Renal cortical epithelial cell (primary cell): Measurements from ENCODE around the gene OR6S1. TPM values are rescaled to one million over a fixed set of nuclear protein-coding genes. Genes with fewer than 3 reads are reported as not detected.
A peak's percentile ranks its signal among the peaks of the same experiment; 100 is the strongest.
"Not testable (repeated sequence)": the region's sequence is repeated elsewhere in the genome, so short reads cannot be mapped to it uniquely, and the experiment has no call there.

Source experiments
- DNase-seq: peaks from one replicate; pipeline ENCODE4 v3.0.0-alpha.2; 2011; ENCODE audit warnings: low read depth
- total RNA-seq: library from RNA; depleted of rRNA; stranded (reverse); fragments of >200 nt; gene quantifications from 2 replicates; pipeline ENCODE4 v1.2.3, GENCODE V29; 2014

The OR6S1 gene
- total RNA-seq, 1 donor from 2014 or later, result not detected

DNA sequence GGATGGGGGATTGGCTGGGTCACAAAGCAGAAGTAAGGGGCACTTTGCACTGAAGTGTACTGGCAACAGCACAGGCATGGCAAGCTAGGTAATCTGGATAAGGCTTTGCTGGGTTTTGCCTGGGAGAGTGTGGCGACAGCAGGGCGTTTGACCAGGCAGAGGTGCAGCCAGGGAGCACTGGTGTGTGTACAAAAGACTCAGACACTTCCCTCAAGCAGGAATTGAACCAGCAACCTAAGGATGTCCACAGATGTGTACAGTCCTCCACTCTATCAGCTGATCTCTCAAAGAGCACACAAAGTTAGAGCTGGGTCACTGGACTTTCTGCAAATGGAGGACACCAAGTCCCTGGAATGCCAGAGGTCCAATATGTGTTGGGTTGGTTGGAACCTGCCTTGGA is 27.5 kb upstream of the OR6S1 start:
- no peak for DNase-seq

DNA sequence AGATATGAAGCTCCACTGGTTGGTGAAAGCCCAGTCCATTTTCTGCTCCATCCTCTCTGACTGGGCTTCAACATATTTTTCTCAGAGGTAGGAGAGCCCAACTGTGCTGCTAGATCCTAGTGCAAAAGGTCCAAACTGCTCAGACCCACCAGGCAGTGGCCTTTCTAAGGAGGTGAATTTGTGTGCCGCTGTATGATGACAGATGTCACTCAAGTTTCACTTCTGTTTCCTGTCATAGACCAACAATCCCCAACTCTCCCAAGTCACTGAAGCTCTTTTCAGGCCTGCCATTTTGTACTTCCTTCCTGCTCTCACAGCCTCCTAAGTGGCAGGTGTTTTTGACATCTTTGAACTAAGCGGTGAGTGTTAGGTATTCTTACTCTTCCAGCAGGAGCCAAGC is 26.5 kb upstream of the OR6S1 start:
- DNase-seq, result no peak

DNA sequence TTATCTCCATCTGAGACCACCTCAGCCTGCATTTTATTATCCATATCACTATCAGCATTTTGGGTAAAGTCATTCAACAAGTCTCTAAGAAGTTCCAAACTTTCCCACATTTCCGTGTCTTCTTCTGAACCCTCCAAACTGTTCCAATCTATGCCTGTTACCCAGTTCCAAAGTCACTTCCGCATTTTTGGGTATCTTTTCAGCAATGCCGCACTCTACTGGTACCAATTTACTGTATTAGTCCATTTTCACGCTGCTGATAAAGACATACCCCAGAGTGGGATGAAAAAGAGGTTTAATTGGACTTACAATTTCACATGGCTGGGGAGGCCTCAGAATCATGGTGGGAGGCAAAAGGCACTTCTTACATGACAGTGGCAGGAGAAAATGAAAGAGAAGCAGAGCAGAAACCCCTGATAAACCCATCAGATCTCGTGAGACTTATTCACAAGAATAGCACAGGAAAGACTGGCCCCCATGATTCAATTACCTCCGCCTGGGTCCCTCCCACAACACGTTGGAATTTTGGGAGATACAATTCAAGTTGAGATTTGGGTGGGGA is 25.0 kb upstream of the OR6S1 start:
- not testable (repeated sequence) for DNase-seq

DNA sequence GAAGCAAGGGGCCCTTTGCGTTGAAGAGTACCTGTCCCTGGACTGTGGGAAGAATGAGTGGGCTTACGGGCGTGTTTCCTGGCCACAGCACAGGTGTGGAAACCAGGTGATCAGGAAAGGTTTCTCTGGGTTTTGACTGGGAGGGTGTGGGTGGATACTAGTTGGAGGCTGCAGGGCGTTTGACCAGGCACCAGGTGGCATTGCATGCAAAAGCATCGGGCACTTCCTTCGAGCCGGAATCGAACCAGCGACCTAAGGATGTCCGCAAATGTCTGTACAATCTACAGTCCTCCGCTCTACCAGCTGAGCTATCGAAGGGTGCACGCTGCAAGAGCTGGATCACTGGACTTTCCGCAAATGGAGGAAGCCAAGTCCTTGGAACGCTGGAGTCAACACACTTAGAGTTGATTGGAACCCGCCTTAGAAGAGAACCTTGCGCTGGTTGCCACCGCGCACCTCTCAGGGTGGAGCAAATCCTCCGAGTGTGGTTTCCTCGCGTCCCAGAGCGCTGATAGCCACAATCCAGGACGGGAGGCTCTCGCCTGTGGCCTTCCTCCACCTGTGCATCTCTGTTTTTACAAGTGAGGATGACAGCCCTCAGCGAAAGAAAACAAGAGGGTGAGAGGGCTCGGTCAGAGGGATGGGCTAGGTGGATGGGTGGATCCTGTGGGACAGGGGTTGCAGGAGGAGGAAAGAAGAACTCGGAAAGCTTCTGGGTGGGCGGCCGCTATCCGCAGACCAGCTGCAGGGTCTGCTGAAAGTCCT is 21.7 kb upstream of the OR6S1 start:
- DNase-seq, result peak; percentile 61

DNA sequence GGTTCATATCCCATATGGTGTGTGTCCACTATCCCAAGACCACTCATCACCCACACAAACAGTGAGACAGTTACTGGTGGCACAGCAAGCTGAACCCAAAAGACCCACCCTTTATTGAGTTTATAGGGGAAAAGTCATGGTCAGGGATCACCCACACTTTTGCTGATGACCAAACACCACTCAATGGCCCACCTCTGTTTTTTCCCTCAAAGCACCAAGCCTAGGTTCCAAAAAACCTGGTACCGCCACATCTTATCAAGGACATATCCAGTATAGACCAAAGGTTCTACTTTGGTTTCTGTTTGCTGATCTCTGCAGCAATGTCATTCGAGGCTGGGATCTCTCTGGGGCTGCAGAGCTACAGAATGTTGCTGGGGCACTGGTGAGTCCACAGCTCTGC is 19.7 kb upstream of the OR6S1 start:
- DNase-seq, result no peak

DNA sequence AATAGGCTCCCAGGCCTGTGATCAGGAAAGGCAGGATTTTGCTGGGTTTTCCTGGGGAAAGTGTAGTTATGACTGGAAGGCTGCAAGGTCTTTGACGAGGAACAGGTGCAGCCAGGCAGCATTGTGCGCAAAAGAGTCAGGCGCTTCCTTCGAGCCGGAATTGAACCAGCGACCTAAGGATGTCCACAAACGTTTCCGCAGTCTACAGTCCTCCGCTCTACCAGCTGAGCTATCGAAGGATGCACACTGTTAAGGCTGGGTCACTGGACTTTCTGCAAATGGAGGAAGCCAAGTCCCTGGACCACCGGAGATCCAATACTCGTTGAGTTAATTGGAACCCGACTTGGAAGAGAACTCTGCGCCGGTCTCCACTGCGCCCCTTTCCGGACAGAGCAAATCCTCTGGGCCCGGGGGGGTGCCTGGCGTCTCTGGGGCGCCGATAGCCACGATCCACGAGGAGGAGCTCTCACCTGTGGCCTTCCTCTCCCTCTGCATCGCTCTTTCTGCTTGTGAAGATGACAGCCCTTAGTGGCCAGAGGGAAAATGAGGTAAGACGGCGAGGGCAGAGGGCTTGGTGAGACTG is 18.4 kb upstream of the OR6S1 start:
- no peak for DNase-seq

DNA sequence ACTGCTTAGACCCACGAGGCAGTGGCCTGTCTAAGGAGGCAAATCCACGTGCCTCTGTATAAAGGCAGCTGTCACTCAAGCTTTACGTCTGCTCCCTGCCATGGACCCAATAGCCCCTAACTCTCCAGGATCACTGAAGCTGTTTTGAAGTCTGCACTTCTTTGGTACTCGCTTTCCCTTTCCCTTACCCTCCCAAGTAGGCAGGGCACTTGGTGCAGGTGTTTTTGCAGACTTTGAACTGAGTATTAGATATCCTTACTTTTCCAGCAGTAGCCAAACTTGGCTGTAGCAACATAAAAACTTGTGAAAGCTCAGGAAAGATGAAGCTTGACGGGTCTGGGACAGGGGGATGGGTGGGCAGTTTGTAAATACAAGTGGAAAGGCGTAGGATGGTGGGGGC is 17.8 kb upstream of the OR6S1 start:
- DNase-seq, result no peak

DNA sequence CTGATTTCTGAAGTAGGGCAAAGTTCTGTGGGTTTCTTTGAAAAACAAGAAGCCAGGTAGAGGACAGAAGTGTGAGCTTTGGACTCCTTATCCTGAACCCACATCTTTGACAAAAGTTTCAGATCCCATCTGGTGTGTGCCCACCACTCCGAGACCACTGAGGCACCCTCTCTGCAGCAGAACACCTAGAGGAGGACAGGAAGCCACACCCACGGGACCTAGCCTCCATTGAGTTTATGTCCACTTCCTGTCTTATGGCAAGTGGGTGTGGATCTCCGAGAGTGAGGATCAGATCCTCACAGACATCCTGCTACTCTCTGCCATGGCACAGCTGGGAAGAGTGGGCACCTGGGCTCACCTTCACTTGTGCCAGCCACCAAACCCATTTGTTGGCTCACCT is 16.8 kb upstream of the OR6S1 start:
- no peak for DNase-seq

DNA sequence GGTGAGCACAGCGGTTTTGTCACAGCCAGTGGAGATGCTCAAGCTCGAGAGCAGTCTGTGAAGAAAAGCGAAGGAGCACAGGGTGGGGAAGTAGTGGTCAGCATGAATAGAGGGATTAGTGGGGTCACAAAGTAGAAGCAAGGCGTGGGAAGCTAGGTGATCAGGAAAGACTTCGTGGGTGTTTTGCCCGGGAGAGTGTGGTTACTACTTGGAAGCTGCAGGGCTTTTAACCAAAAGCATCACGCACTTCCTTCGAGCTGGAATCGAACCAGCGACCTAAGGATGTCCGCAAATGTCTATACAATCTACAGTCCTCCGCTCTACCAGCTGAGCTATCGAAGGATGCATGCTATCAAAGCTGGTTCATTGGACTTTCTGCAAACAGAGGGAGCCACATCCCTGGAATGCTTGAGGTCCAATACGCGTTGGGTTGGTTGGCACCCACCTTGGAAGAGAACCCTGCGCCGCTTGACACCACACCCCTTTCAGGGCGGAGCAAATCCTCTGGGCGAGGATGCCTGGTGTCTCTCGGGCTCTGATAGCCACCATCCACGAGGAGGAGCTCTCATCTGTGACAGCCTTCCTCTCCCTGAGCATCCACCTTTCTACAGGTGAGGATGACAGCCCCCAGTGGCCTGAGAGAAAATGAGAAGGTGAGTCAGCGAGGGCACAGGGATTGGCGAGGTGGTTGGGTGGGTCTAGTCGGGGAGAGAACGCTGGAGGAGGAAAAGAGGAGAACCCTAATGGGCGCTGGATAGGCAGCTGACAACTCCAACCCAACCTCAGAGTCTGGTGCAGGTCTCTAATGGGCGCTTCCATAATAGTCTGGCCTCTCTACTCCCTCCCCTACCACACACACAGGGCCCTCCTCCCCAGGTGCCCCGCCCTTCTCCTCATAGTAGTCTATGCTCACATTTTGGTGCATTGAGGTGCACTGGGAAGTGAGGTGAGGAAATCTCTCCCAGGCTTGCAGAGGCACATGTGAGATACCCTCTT is 16.0 kb upstream of the OR6S1 start:
- no peak for DNase-seq

DNA sequence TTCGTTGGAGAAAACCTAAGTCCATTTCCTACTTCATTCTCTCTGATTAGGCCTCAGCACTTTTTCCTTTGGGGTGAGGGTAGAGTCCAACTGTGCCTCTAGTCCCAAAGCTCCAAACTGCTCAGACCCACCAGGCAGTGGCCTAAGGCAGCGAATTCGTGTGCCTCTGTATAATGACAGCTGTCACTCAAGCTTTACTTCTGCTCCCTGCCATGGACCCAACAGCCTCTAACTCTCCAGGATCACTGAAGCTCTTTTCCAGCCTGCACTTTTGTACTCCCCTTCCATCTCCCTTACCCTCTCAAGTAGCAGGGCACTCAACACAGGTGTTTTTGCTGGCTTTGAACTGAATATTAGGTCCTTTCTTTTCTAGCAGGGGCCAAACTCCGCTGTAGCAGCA is 14.8 kb upstream of the OR6S1 start:
- DNase-seq, result no peak

DNA sequence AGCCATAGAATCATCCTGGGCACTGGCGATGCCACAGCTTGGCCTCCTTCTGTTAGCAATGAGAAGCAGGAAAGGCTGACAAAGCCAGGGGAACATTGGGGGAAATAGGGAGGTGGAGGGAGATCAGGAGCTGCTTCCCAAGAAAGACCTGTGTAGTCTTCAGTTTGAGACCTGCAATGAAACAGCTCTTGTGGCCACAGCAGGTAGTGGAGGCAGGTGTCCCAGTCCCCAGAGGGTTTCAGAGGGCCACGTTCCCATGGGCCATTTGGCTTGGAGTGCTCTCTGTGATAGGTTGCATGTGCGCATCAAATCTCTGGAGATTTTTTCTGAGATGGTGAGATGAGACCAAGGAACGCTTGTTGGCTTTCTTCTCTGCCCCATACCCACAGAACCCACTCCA is 14.4 kb upstream of the OR6S1 start:
- no peak for DNase-seq

DNA sequence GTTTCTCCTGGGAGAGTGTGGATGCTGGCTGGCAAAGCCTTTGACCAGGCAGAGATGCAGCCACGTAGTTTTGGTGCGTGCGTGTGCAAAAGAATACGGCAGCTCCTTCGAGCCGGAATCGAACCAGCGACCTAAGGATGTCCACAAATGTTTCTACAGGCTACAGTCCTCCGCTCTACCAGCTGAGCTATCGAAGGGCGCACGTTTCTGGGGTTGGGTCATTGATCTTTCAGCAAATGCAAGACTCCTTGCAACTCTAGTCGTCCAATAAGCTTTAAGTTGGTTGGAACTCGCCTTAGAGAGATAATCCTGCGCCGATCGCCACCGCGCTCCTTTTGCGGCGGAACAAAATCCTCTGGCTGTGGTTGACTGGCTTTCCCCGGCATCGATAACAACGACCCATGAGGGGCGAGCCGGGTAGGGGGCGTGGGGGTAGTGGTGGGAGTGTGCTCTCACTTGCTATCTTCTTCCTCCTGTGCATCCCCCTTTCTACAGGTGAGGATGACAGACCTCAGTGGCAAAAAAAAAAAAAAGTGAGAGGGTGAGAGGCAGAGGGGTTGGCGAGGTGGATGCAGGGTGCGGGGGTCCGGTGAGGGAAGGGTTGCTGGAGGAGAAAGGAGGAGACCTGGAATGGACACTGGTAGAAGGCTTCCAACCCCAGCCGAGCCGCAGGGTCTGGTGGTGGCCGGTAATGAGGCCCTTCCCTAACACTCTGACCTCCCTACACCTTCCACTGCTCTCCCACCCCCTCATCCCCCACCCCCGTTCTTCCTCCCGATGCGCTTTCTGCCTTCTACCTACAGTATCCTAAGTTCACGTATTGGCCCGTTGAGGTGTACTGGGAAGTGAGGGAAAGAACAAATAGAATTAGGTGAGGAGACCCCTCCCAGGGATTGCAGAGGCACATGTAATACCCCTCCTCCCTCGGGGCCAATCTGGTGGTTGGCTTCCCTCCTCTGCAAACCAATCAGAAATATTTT is 11.8 kb upstream of the OR6S1 start:
- peak; percentile 38 for DNase-seq

DNA sequence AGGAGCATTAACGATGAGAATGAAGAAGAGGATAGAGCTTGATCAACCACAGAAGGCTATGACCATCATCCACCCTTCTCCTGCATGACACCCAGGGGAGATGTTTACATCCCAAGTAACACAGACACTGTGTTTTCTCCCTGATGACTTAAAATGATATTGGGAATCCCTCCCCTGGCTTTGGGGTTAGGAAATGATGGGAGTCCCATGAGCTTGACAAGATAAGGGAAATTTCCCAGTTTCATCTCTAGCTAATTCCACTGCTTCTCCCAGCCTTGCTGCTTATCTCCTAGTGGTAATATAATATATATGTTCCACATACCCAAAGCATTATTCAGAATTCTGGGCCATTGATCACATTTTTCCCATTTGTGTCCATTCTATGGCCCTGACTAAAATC is 4.0 kb upstream of the OR6S1 start:
- DNase-seq, result no peak

DNA sequence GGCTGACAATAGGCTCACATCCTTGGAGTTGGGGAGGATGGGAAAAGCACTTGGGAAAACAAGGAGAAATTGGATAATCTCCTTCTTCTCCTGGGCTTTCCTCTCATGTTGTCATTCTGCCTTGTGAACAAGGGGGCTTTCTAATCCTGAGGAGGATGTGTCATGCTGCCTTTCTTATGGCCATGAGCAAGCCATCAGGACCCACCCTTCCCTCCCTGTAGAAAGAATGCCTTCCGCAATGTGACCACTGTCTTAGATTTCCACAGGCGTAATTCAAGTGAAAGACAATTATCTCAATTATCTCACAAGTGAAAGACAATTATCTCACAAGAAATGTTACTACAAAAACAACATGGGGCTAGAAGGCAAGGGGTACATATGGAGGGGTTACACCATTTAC is 3.0 kb upstream of the OR6S1 start:
- DNase-seq, result no peak

DNA sequence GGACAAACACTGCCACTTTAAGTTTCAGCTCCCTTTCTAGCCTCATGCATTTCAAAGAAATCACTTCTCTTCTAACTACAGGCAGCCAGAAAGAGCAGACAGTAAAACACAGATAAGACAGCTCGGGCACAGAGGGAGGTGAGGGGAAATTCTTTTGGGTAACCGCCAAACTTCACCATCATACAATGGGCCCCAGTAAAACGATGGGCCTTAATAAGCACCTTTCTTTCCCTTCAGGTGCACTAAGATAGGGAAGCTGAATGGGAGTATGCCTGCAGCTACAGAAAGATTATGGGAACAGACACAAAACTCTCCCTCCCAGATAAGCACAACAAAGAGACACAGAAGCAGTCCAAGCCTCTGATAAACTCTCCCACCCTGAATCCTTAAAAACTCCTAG is 1.3 kb upstream of the OR6S1 start:
- DNase-seq, result not testable (repeated sequence)

DNA sequence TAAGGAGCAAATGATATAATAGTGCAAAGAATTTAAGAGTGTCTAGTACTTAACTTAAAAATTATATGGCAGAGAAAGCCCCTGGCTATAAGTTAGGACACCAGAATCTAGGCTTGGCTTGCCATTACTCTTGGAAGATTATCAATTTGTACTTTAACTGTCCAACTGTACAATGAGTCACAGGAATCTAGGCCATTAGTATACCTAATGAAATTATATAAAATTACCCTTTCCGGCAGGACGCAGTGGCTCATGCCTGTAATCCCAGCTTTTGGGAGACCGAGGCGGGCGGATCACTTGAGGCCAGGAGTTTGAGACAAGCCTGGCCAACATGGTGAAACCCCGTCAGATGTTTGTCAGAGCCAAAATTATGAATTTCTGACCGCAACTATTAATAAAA is 691 bp upstream of the OR6S1 start:
- DNase-seq, result no peak

DNA sequence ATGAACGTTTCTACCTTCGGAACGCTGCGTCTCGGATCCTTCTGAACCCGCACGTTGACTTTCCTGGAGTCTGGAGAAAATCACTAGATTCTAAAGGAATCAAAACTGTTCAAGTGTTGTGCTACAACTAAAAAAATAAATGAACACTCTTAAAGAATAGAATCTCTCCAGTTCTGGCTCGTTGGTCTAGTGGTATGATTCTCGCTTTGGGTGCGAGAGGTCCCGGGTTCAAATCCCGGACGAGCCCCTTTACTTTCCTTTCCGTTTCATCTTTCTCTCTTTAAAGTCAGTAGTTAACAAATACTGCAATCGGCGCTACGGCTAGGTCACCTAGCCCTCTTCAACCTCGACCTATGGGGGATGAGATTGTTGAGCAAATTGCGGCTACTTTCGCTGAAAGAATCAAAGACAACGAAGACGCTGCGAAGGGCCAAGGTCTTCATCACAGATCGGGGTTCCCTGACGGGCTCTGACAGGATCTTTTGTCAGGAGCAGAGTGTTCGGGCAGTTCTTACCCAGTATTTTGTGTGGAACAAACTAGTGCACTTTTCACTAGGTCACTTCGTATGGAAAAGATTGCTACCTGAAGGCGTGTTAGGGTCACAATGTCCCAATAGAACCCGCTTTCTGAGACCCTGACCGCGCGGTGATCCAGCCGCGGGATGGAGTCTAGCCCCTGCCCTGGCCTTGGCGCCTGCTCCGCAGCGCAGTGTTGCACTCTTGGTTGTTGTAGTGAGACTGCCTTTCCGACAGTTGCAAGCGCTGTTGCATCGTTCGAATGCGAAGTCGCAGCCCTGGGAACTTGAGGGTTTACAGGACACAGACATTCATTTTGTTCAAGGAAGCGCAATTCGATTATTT is 8.4 kb downstream of the OR6S1 start:
- peak; percentile 59 for DNase-seq

DNA sequence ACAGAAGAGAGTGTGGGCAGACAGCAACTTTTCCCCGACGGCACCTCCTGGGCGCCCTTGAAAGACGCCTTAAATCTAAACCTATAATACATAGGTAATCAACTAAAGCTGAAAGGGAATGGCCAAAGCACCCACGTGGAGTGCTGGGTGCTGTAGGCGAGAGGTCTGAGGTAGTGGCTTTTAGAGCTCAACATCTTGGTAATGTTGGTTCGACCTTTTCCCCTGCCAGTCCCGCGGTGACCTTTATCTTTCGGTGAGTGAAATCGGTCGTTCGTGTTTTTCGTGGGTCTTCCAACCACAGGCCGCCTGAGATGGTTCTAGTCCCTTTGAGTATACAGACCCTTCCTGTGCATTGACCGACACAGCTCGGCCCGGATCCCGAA is 9.1 kb downstream of the OR6S1 start:
- DNase-seq, result no peak

DNA sequence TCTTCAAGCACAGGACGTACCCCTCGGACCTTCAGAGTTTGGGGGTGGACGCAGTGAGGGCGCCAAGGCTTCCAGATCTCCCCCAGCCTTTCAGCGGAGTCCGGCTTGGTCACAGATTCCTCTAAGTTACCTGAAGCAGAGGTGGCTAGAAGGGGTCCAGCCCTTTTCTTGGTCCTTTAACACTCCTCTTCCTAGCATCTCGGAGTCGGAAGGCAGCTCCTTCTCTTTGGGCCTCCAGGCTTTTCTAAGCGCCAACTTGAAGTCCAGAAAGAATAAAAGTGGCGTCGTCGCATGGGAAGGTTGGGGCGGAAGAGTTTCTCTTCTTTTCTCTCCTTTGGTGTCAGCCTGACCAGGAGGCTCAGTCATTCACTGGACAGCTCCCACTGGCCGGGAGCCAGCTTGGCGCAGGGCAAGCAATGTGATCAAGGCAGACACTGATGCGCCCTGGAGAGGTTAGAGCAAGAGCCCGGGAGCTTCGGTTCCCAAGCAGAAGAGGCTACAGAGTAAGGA is 9.6 kb downstream of the OR6S1 start:
- DNase-seq, result peak; percentile 46
